HG03135 (cell line): ENCODE measurements around the gene WNT11.

Source experiments
- ATAC-seq: cut with Tn5 transposase; IDR thresholded peaks from one replicate; pipeline ENCODE4 v1.9.1; 2021; ENCODE audit warnings: mild to moderate bottlenecking, moderate library complexity; ENCODE audit not compliant: unreplicated experiment

Gene WNT11

DNA sequence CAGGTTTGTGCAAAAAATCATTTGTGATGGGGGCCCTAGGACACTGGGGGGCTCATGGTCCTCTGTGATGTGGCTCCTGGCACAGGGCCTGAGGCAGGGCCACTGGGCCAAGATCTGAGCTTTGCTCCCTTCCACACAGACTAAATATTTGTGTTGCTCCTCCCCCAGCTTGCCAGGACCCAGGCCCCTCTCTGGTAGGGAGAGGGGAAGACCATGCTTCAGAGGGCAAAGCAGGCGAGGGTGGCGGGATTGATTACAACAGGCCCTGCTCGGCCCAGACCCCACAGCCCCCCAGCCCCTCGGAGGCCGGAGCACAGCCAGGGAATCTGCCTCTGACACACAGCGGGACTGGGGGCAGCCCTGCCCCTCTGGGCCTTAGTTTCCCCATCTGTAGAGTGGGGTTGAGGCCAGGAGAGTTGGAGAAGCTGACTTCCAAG lies 29.0 kb downstream of the WNT11 start:
- no peak for ATAC-seq

DNA sequence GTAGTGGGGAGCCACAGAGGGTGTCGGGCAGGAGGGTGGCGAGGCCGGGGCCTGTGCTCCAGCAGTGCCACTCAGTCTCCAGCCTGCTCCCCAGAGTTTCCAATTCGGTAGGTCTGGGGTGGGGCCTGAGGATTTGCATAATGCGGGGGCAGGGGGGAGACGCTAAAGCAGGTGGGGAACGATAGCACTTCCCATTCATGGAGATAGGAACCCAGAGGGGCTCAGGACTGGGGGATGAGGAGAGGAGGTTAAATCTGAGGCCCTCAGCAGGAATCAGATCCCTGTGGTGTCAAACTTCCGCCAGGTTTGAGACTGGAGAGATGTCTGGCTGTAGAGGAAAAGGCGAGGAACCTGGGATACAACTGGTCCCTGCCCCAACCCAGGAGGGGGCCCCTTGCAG lies 29.8 kb downstream of the WNT11 start:
- ATAC-seq: no peak

DNA sequence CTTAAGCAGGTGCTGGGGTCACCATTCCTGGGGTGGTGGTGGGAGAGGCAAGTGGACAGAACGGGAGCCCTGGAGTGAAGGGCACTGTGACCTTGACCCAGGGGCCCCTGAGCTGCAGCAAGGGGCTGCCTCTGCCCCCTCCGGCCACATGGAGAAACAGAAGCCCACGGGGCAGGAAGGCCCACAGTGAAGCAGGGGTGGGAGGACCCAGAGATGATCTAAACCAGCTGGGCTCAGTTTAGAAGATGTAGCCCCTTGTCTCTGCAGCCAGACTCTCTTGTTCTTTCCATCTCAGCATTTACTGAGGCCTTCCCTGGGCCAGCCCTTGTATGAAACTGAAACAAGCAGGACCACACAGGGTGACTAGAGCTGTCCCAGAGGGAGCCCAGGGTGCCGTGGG lies 30.5 kb downstream of the WNT11 start:
- ATAC-seq: no peak

DNA sequence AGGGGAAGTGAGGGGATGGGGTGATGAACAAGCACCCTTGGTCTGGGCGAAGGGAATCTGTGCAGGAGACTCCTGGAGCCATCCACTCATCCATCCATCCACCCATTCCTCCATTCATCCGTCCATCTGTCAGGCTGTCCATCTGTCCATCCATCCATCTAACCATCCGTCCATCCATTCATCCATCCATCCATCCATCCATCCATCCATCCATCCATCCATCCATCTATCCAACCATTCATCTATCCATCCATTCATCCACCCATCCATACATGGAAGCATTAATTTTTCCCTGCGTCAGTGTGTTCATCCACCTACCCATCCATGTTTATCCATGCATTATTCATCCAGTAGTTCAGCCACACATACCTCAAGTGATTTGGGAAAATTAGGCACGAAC lies 32.0 kb downstream of the WNT11 start:
- no peak for ATAC-seq

DNA sequence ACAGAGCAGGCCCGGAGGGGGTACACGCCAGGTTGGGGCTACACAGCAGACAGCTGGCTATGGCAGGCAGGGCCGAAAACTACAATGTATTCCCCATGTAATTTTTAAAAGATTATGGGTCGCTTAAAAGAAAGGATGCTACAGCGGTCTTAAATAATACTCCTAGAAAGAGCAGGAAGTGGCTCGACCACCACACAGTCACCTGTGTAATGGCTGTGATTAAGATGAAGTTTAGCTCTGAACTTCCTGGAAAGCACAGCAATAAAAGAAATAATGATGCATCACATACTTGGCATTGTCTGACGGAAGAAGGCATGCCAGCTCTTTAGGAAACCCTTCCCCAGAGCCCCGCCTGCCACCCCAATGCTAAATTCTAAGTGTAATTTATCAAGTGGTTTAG lies 32.6 kb downstream of the WNT11 start:
- ATAC-seq: no peak

DNA sequence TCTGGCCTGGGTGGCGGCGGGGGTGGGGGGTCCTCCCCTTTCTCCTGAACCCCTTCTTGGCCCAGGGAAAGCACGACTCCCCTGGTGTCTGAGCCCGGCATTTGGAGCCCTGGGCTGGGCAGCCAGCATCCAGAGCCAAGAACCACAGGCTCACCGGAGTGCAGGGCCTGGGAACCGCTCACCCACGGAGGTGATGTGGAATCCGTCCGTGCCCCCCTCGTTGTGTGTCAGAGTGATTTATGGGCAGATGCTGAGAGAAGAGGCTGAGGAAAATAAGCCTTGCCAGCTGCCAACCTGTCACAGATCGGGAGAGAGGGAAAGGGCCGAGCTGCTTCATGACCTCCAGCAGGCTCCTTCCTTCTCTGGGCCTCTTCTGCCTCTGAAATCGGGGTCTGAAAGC lies 33.7 kb downstream of the WNT11 start:
- no peak for ATAC-seq

DNA sequence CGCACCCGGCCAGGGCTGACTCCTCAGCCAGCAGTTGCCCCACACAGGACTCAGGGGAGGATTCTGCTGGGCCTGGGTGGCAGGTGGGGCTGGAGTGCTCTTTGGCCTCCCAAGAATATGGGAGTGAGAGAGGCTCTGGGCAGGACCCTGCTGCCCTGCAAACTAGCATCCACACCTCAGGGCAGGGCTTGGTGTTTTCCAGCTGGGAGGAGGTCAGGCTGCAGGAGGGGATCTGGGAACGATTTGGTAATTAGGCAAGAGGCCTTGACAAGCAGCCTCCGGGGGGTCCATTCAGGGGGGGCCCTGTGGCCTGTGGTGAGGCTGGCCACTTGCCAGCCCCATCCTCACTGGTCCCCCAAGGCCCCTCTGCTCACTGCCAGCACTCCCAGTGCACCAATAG lies 35.8 kb downstream of the WNT11 start:
- no peak for ATAC-seq

DNA sequence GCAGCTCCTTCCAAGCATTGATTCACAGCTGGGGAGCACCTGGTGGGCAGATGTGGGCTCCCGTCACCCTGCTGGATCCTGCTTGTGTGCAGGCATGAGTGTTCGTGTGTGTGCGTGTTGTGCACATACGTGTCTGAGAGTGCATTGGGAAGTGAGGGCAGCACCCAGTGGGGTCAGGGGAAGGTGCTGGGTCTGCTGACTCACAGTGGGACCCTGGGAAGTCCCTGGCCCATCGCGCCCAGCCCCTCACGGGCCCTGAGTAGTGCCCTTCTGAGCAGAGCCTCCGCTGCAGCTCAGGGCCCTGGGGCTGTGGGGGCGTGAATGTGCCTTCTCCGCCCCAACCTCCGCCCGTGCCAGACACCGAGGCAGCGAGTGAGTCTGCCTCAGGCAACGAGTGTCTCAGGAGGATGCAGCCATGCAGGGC lies 36.8 kb downstream of the WNT11 start:
- no peak for ATAC-seq

DNA sequence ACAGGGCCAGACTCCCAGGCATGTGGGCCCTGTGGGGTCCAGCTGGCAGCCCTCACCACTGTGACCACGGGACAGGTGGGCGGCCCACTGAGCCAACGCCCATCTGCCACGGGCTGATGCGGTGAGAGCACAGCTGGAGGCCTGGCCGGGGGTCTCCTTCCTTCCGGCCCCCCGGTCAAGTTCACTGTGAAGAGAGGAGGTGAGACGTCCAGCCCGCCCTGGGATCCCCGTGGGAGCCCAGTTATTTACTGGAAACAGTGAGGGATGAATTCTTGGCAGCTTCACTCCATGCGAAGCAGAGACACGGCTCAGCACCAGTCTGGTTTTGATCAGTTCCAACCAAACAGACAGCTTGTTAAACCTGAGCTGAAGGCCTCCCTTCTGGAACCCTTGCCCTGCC lies 38.7 kb downstream of the WNT11 start:
- no peak for ATAC-seq

DNA sequence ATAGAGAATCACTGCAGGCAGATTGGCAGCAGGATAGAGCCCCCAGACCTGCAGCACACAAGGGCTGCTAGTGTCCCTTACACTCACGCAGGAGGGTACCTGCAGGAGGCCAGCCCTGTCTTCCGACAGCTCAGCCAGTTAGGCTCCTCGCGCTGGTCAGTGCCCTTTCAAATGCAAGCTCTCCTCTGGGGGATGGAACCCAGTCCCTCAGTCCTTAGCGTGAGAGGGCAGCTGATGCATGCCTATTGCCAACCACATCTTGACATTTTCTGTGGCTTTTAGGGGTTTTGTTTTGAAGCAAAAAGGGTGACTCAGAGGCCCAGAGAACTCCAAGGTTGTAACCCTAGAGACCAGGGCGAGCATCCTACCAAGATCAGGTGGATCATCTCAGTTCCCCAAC lies 40.0 kb downstream of the WNT11 start:
- no peak for ATAC-seq

DNA sequence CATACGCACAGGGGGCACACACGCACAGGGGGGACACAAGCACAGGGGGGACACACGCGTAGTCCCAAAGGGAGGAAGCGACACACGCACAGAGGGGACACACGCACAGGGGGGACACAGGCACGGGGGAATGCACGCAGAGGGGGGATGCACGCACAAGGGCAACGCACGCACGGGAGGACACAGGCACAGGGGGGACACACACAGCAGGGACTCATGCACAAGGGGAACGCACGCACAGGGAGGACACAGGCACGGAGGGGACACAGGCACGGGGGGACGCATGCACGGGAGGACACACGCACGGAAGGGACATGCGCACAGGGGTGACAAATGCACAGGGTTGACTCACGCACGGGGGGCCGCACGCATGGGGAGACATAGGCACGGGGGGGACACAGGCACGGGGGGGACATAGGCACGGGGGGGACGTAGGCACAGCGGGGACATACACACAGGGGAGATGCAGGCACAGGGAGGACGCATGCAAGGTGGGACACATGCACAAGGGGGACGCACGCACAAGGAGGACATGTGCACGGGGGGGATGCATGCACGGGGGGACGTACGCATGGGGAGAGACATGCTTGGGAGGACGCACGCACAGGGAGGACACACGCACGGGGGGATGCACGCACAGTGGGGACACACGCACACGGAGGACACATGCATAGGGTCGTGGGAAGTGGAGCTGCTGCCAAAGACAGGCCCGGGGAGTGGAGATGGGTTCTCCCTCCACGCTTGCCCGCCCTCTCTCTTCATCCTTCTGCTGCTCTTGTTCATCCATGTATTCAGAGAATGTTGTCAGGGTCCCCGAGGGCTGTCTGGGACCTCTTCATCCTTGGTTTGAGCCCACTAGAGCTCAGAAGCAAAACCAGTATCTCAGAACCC lies 41.2 kb downstream of the WNT11 start:
- ATAC-seq: no peak

DNA sequence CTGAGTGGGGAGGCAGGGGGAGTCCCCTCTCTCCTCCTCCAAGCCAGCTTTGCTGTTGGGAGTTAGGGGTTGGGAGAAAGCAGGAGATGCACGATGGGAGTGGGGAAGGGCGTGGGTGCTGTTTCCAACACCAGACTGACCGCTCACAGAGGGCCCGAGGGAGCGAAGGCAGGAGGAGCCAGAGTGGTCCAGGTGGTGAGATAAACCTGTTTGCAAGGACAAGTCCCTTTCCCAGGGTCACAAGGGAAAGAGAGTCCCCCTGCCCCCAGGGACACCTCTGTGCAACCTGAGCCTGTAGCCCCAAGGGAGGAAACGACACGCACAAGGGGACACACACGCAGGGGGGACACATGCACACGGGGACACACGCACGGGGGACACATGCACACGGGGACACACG lies 42.2 kb downstream of the WNT11 start:
- ATAC-seq: no peak

DNA sequence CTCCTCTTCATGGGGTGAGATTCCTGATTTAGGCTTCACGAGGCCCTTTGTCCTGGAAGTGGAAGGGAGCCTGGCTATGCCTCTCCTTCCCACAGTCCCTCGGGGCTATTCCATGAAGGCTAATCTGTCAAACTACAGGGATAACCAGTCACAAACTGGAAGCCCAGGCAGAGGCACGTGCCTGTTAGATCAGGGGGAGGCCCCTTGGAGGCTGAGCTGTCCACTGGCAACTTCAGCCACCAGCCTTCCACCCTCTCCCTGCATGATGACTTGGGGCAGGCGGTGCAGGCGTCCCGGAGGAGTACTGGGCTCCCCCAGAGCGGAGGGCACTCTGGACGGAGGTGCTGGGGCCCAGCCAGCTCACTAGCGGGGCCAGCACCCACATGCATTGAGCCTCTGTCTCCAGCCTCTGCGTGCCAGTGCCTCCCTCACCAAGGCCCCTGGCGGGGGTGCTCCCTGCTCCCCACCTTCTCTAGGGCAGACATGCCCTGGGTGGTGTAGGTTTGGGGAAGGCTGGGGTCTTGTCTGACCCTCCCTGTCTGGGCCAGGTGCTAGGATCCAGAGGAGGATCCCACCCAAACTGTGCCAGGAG lies 42.9 kb downstream of the WNT11 start:
- ATAC-seq: no peak

DNA sequence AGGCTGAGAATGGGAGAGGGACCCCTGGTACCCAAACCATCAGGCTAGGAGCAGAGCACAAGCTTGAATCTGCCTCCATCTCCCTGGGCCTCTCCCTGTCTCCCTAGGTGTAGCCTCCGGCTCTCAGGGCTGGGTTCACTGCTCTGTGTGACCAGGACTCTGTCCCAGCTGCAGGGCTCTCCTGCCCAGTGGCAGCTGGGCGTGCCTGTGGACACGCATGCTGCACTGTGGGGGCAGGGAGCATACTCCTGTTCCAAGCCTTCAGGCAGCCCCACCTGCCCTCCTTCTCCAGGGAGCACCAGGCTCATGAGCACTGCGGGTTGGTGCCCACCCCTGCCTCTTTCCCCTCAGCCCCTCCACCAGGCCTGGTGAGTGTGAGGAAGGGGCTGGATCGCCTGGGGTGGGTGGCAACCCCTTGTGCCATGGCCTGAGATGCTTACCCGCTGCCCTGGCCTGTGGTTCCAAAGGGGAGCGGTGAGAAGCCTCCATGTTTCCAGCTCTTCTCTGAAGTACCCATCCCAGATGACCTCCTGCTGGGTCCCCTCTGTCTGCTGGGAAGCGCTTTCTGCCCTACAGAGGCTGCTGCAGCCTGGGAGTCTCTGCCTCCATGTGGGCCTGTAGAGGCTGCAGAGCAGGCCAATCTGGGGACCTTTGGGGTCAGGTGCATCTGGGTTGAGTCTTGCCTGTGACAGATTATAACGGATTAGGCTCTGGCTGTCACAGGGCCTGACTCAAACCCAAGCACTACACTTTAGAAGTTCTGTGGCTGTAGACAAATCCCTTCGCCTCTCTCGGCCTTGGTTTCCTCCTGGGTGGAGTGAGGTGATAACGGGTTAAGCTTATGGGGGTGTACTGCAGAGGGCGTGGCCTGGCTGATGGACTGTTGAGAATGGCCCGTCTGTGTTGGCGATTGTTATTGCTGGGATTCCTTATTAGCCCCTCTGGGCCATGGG lies 43.7 kb downstream of the WNT11 start:
- no peak for ATAC-seq

DNA sequence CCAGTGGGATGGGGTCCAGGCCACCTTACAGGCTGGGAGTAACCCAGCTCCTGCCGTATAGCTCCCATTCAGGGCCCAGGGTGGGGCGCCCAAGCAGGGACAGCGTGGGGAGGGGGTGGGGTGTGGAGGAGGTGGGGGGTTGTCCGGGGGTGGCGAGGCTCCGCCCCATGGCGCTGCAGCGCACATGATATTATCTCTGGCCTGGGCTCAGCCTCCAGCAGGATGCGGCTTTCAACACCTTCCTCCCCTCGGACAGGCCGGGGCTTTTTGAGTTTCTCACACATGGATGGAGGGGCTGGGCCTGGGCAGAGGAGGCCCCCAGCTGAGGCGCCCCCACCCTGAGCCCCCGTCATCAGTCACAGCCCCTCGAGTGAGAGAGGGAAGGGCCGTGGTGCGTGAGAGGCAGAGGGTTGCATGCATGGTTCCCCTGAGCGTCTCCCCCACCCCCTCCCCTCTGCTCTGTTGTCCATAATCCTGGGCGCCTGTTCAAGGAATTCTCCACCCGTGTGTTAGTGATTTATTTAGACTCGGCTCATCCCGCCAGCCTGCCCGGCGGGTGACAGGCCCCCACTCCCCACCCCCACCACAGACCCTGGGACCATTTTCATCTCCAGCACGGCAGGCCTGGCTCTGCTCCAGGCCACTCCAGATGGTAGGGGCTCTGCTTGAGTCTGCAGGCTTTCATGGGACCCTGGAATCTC lies 44.9 kb downstream of the WNT11 start:
- ATAC-seq: no peak

DNA sequence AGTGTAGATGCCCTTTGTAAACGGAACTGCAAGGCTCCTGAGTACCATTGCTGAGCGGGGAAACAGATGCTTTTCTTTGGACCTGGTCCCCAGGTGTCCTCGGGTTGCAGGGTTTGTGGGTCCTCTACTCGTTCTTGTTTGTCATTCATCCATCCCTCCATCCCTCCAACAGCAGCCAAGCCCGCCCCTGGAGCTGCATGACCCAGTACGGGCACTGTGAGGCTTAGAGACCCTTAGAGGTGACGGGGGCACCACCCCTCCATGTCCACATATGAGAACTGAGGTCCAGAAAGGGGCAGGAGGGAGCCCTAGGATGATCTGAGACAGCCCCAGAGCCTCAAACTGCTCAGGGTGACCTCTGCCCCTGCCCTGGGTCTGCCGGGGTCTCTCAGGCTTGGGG lies 45.4 kb downstream of the WNT11 start:
- ATAC-seq: no peak

DNA sequence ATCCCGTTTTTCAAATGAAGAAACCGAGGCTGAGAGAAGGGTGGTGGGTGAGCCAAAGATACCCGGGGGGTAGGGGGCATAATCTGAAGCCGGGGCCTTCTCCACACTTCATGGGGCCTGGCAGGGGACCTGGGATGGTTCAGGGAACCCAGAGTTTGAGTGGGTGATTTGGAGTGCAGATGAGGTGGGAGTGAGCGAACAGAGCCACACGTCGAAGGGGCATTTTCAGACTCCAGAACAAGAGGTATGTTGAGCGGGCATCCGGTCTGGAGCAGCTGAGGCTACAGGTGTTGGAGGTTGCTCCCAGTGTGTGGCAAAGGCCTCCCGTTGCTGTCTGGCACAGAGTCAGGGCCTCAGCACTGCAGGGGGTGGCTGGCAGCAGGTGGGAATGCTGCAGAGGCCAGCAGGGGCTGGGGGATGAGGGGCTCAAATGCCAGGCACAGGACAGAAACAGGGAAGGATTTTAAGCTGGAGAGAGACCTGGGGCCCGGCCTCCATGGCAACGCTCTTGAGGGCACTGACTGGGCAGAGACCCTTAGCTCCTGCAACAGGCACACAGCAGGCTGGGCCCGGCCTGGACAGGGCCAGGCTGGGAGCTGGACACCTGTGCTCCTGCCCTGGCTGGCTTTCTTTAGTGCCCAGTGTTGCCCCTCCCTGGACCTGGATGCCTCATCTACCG lies 46.2 kb downstream of the WNT11 start:
- ATAC-seq: no peak

DNA sequence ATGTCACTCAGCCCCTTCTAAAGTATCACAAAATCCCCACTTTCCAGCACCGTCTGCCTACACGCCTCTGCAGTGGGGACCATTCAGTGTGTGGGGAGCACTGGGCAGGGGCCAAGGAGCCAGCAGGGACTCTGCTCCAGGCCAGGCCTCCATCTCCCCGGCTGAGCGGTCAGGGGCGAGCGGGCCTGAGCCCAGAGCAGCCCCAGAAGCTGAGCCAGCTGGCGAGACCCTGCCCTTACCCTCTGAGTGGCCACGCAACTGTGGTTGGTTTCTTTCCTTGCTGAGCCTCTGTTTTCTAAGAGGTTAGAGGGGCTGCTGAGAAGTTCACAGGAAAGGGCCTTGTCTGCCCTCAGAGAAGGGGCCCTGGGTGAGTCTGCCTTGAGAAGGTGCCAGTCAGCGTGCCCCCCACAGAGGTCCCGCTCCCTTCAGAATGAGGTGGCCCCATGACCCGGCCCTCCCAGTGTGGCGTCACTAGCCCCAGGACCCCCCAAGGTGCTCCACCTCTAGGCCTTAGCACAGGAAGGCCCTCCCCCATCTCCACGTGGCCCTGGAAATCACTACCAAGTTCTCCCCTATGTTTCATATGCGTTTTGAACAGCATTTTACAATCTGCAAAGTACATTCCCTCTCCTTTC lies 46.9 kb downstream of the WNT11 start:
- ATAC-seq: no peak

DNA sequence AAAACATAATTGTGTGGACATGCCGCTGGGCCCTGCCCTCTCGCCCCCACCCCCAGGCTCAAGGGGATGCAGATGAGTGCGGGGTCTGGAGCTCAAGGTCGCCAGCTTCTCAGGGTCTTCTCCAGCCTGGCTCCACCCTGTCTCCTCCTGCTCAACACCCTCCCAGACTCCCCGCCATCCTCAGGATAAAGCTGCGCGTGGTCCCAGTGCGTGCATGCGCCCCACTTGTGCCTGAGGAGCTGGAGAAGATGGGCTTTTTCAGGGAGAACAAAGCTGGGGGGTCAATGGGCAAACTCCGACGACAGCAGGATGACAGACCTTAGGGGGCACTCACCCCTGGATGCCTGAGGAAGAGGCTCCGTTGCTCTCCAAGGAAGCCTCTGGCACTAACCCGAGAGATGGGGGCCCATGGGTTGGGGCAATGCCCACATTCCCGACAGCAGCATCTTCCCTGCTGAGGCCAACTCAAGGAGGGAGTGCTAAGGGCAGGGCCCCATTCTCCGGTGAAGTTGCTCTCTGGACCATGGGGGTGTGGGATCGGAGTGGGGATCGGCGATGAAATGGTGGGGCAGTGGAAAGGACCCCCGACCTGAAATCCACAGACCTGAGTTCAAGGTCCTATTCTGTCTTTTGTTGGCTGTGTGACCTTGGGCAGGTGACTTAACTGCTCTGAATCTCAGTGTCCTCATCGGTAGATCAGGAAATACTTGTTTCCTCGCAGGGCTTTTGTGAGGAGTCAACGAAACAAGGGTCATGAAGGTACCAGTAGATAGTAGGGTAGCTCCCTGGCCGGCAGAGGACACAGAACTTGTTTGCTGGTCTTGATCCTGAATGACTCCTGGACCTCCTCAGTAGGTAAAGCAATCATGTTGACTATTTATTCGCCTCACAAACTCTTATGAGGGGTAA lies 47.7 kb downstream of the WNT11 start:
- no peak for ATAC-seq
